HFFc6 (cell line): Measurements from ENCODE around the gene CPPED1. TPM values are rescaled to one million over a fixed set of nuclear protein-coding genes. Genes with fewer than 3 reads are reported as not detected.

Experiments
- DNase-seq: peaks from one replicate; pipeline ENCODE4 v3.0.0-alpha.2; 2018
- H3K27ac Mint-ChIP-seq: 2 replicates; pipeline ENCODE4 v1.8.0; 2020; ENCODE audit warnings: mild to moderate bottlenecking, mixed read lengths
- H3K27me3 Mint-ChIP-seq: 2 replicates; pipeline ENCODE4 v1.8.0; 2021; ENCODE audit warnings: mild to moderate bottlenecking, moderate library complexity, mixed read lengths; ENCODE audit not compliant: insufficient read depth
- H3K36me3 Mint-ChIP-seq: 2 replicates; pipeline ENCODE4 v1.8.0; 2021; ENCODE audit warnings: low read depth, mixed read lengths
- H3K4me1 Mint-ChIP-seq: 2 replicates; pipeline ENCODE4 v1.8.0; 2020; ENCODE audit warnings: low read depth, mixed read lengths
- H3K4me3 Mint-ChIP-seq: 2 replicates; pipeline ENCODE4 v1.8.0; 2020; ENCODE audit warnings: mild to moderate bottlenecking, moderate library complexity, mixed read lengths
- H3K9me3 Mint-ChIP-seq: 2 replicates; pipeline ENCODE4 v1.8.0; 2020; ENCODE audit warnings: mild to moderate bottlenecking, mixed read lengths
- CTCF ChIP-seq: fragments of 200-600 bp; sonication (generic); IDR thresholded peaks from 2 replicates; pipeline ENCODE4 v1.5.0; 2021; ENCODE audit warnings: antibody characterized with exemption, mild to moderate bottlenecking
- total RNA-seq, 6 experiments: library from RNA; stranded (reverse); fragmentation: NEBNext Ultra II Directional; extraction: Animal tissue kit (Norgen Biotek cat#: 25700); gene quantifications; 2 replicates in 1 of 6; 3 replicates in 5 of 6; pipeline ENCODE4 v1.2.3, GENCODE V29; 2021

The CPPED1 gene
- total RNA-seq, 6 experiments from 2014 or later = 54.6 to 66.7 (median 63.1) TPM

- no peak for DNase-seq
- H3K4me3 Mint-ChIP-seq = no peak overlapping the region
Observed at GRCh38 chr16:12775656-12776236, 27.9 kb downstream of the CPPED1 start.

GRCh38 chr16:12773221-12773620 is 30.5 kb downstream of the CPPED1 start:
- H3K27me3 Mint-ChIP-seq = no peaks in the 10 kb centered on the region
- peaks cover 26% of the 10 kb centered on the region for H3K36me3 Mint-ChIP-seq
- H3K4me3 Mint-ChIP-seq = no peak overlapping the region
- H3K9me3 Mint-ChIP-seq = no peaks in the 10 kb centered on the region
- no peak for DNase-seq
- no peak for TF ChIP-seq CTCF
- peaks cover 11% of the 10 kb centered on the region; the same call in 1 of the 2 replicates for H3K4me1 Mint-ChIP-seq
- H3K27ac Mint-ChIP-seq = no peak overlapping the region

More at GRCh38 chr16:12775656-12776236, 27.9 kb downstream of the CPPED1 start:
- H3K9me3 Mint-ChIP-seq = no peaks in the 10 kb centered on the region
- peaks cover 31% of the 10 kb centered on the region for H3K36me3 Mint-ChIP-seq
- no peaks in the 10 kb centered on the region for H3K27me3 Mint-ChIP-seq
- H3K4me1 Mint-ChIP-seq = peaks cover 6% of the 10 kb centered on the region; the same call in 1 of the 2 replicates
- no peak overlapping the region for H3K27ac Mint-ChIP-seq
- no peak for TF ChIP-seq CTCF

GRCh38 chr16:12771341-12771798 is 32.3 kb downstream of the CPPED1 start:
- H3K4me3 Mint-ChIP-seq = no peak overlapping the region
- peak overlapping the region; percentile 49; the same call in 1 of the 2 replicates for H3K27ac Mint-ChIP-seq
- no peak for TF ChIP-seq CTCF
- H3K27me3 Mint-ChIP-seq = no peaks in the 10 kb centered on the region; the same call in 1 of the 2 replicates
- H3K4me1 Mint-ChIP-seq = peaks cover 11% of the 10 kb centered on the region; the same call in 1 of the 2 replicates
- DNase-seq = no peak
- H3K9me3 Mint-ChIP-seq = no peaks in the 10 kb centered on the region
- peaks cover 19% of the 10 kb centered on the region for H3K36me3 Mint-ChIP-seq

GRCh38 chr16:12769525-12769924 is 34.2 kb downstream of the CPPED1 start:
- H3K9me3 Mint-ChIP-seq = no peaks in the 10 kb centered on the region
- peaks cover 11% of the 10 kb centered on the region; the same call in 1 of the 2 replicates for H3K4me1 Mint-ChIP-seq
- no peak overlapping the region for H3K27ac Mint-ChIP-seq
- H3K36me3 Mint-ChIP-seq = peaks cover 12% of the 10 kb centered on the region
- H3K4me3 Mint-ChIP-seq = no peak overlapping the region
- no peak for TF ChIP-seq CTCF
- DNase-seq = no peak
- no peaks in the 10 kb centered on the region; the same call in 1 of the 2 replicates for H3K27me3 Mint-ChIP-seq

GRCh38 chr16:12767897-12768296 is 35.8 kb downstream of the CPPED1 start:
- H3K4me3 Mint-ChIP-seq = no peak overlapping the region

More at GRCh38 chr16:12767897-12768296, 35.8 kb downstream of the CPPED1 start:
- H3K27ac Mint-ChIP-seq = no peak overlapping the region
- H3K27me3 Mint-ChIP-seq = no peaks in the 10 kb centered on the region; the same call in 1 of the 2 replicates
- peaks cover 12% of the 10 kb centered on the region for H3K36me3 Mint-ChIP-seq
- TF ChIP-seq CTCF = no peak
- no peak for DNase-seq
- H3K4me1 Mint-ChIP-seq = peaks cover 11% of the 10 kb centered on the region; the same call in 1 of the 2 replicates
- no peaks in the 10 kb centered on the region for H3K9me3 Mint-ChIP-seq
